H1 (cell line): ENCODE data around the gene ZGRF1. TPM values are rescaled to one million over a fixed set of nuclear protein-coding genes. Genes with fewer than 3 reads are reported as not detected.

ENCODE experiments used
- CTCF ChIA-PET: fragments of 300-600 bp; sonication (Branson Sonifier 250); formaldehyde crosslinking; loops from one replicate; lab custom pipeline; 2021; ENCODE audit not compliant: partially characterized antibody; lab: Charles Lee
- POLR2A ChIA-PET: fragments of 300-600 bp; sonication (Branson Sonifier 250); formaldehyde crosslinking; loops from one replicate; lab custom pipeline; 2021; ENCODE audit warnings: inconsistent platforms; ENCODE audit not compliant: partially characterized antibody; lab: Charles Lee
- DNase-seq, 2 experiments: peaks; one replicate each; pipeline versions ENCODE4 v3.0.0 to v3.0.0-alpha.2; 2010 to 2022; ENCODE audit warnings: low spot score in 2 of 2, low read depth in 1 of 2, mixed read lengths in 1 of 2
- FAIRE-seq: peaks from 2 replicates; lab custom pipeline; 2011; peaks lifted over from hg19 to GRCh38; lab: Jason Lieb, UNC
- H2AFZ ChIP-seq: 2 replicates; pipeline ENCODE4 v1.8.1; 2012; ENCODE audit warnings: low read length, inconsistent platforms
- H2AK5ac ChIP-seq: 2 replicates; pipeline ENCODE4 v1.6.1; 2013; ENCODE audit warnings: low read depth, low read length
- H2BK120ac ChIP-seq: replicated peaks from 2 replicates; pipeline ENCODE3; 2013; ENCODE audit warnings: low read depth, low read length, inconsistent platforms
- H2BK12ac ChIP-seq: 2 replicates; pipeline ENCODE4 v1.6.1; 2013; ENCODE audit warnings: low read depth, low read length
- H2BK15ac ChIP-seq: 2 replicates; pipeline ENCODE4 v1.6.1; 2013; ENCODE audit warnings: low read length
- H2BK20ac ChIP-seq: 2 replicates; pipeline ENCODE4 v1.6.1; 2013; ENCODE audit warnings: low read length
- H2BK5ac ChIP-seq: 2 replicates; pipeline ENCODE4 v1.6.1; 2013; ENCODE audit warnings: low read depth, low read length
- H3K14ac ChIP-seq: 2 replicates; pipeline ENCODE4 v1.6.1; 2013; ENCODE audit warnings: inconsistent platforms; ENCODE audit not compliant: insufficient read length
- H3K18ac ChIP-seq: 2 replicates; pipeline ENCODE4 v1.6.1; 2013; ENCODE audit warnings: low read length; ENCODE audit errors: extremely low read depth
- H3K23ac ChIP-seq: 2 replicates; pipeline ENCODE4 v1.6.1; 2013; ENCODE audit warnings: inconsistent platforms; ENCODE audit not compliant: insufficient read length
- H3K23me2 ChIP-seq: 2 replicates; pipeline ENCODE4 v1.6.1; 2013; ENCODE audit warnings: low read depth, low read length
- H3K27ac ChIP-seq: 2 replicates; pipeline ENCODE4 v1.6.1; 2011; ENCODE audit warnings: low read depth, low read length, inconsistent platforms
- H3K27me3 ChIP-seq, 4 experiments: replicated peaks in 1 of 4; 1 replicate in 1 of 4; 2 replicates in 3 of 4; pipeline versions ENCODE4 v1.6.1 to v1.8.1; 2011 to 2013; ENCODE audit warnings: low read length in 3 of 4, mild to moderate bottlenecking in 3 of 4, inconsistent platforms in 2 of 4, mixed read lengths in 2 of 4, moderate library complexity in 1 of 4; ENCODE audit not compliant: control insufficient read depth in 3 of 4, insufficient read depth in 3 of 4; ENCODE audit errors: extremely low read depth in 1 of 4
- H3K36me3 ChIP-seq, 4 experiments: 2 replicates each; pipeline versions ENCODE4 v1.6.1 to v1.8.1; 2011 to 2013; ENCODE audit warnings: mild to moderate bottlenecking in 4 of 4, low read length in 3 of 4, moderate library complexity in 2 of 4, control low read depth in 1 of 4, inconsistent platforms in 1 of 4; ENCODE audit not compliant: insufficient read depth in 4 of 4, control insufficient read depth in 2 of 4
- H3K4ac ChIP-seq: replicated peaks from 2 replicates; pipeline ENCODE3; 2013; ENCODE audit warnings: low read length, low read depth, mixed read lengths, inconsistent platforms; ENCODE audit not compliant: insufficient read length
- H3K4me1 ChIP-seq, 4 experiments: replicated peaks in 1 of 4; 1 replicate in 1 of 4; 2 replicates in 3 of 4; pipeline versions ENCODE4 v1.6.1 to v1.8.1; 2011 to 2013; ENCODE audit warnings: low read length in 3 of 4, inconsistent platforms in 2 of 4, mixed read lengths in 1 of 4; ENCODE audit not compliant: insufficient read depth in 4 of 4, control insufficient read depth in 3 of 4
- H3K4me2 ChIP-seq, 2 experiments: 2 replicates each; pipeline versions ENCODE4 v1.6.1 to v1.8.1; 2011 to 2013; ENCODE audit warnings: low read depth in 2 of 2, low read length in 2 of 2, control low read depth in 1 of 2, inconsistent platforms in 1 of 2, mild to moderate bottlenecking in 1 of 2; ENCODE audit not compliant: insufficient read depth in 1 of 2
- H3K4me3 ChIP-seq, 4 experiments: fragments of 200-600, 300-600 bp in 1 of 4; sonication (generic), shearing (Covaris generic), sonication (Bioruptor Twin) in 1 of 4; 2 replicates each; pipeline versions ENCODE4 v1.5.1 to v1.8.1; 2011 to 2016; ENCODE audit warnings: low read length in 4 of 4, low read depth in 3 of 4, control low read depth in 2 of 4, inconsistent platforms in 2 of 4, mild to moderate bottlenecking in 2 of 4, mixed read lengths in 1 of 4, moderate library complexity in 1 of 4; ENCODE audit not compliant: insufficient read depth in 2 of 4; ENCODE audit errors: extremely low read depth in 1 of 4
- H3K56ac ChIP-seq: replicated peaks from 2 replicates; pipeline ENCODE3; 2013; ENCODE audit warnings: low read depth, mild to moderate bottlenecking, mixed read lengths, low read length, inconsistent platforms; ENCODE audit not compliant: insufficient read length
- H3K79me1 ChIP-seq: 2 replicates; pipeline ENCODE4 v1.6.1; 2013; ENCODE audit warnings: low read depth, low read length, control low read depth
- H3K79me2 ChIP-seq, 2 experiments: 2 replicates each; pipeline versions ENCODE4 v1.6.1 to v1.8.1; 2012 to 2013; ENCODE audit warnings: low read length in 2 of 2, mild to moderate bottlenecking in 2 of 2, inconsistent platforms in 1 of 2; ENCODE audit not compliant: insufficient read depth in 2 of 2, control insufficient read depth in 1 of 2
- H3K9ac ChIP-seq, 4 experiments: replicated peaks in 1 of 4; 1 replicate in 1 of 4; 2 replicates in 3 of 4; pipeline versions ENCODE4 v1.6.1 to v1.8.1; 2011 to 2013; ENCODE audit warnings: low read depth in 3 of 4, low read length in 3 of 4, control low read depth in 2 of 4, mild to moderate bottlenecking in 2 of 4, moderate library complexity in 2 of 4, inconsistent platforms in 1 of 4; ENCODE audit errors: extremely low read depth in 1 of 4
- H3K9me3 ChIP-seq, 2 experiments: 2 replicates each; pipeline versions ENCODE4 v1.6.1 to v1.8.1; 2012 to 2013; ENCODE audit warnings: mild to moderate bottlenecking in 2 of 2, moderate library complexity in 2 of 2, control low read depth in 1 of 2, inconsistent platforms in 1 of 2, low read depth in 1 of 2, low read length in 1 of 2, mixed read lengths in 1 of 2; ENCODE audit not compliant: insufficient read depth in 2 of 2
- H4K20me1 ChIP-seq, 2 experiments: replicated peaks in 1 of 2; 2 replicates each; pipeline versions ENCODE3 to v1.8.1; 2011 to 2013; ENCODE audit warnings: inconsistent platforms in 2 of 2, low read length in 2 of 2, mild to moderate bottlenecking in 1 of 2; ENCODE audit not compliant: insufficient read depth in 2 of 2, control insufficient read depth in 1 of 2
- H4K5ac ChIP-seq: 2 replicates; pipeline ENCODE4 v1.6.1; 2013; ENCODE audit warnings: low read length, low read depth, mixed read lengths, inconsistent platforms; ENCODE audit not compliant: insufficient read length
- H4K8ac ChIP-seq: 2 replicates; pipeline ENCODE4 v1.8.0; 2013; ENCODE audit warnings: mild to moderate bottlenecking, moderate library complexity, low read length, inconsistent platforms; ENCODE audit not compliant: insufficient read depth; ENCODE audit errors: extremely low read depth
- H4K91ac ChIP-seq: replicated peaks from 2 replicates; pipeline ENCODE3; 2013; ENCODE audit warnings: low read length, mixed read lengths, inconsistent platforms; ENCODE audit not compliant: insufficient read length
- ASH2L ChIP-seq: fragments of 200-600, 300-600 bp; sonication (generic); IDR thresholded peaks from one replicate; pipeline ENCODE4 v1.7.1; 2017; ENCODE audit warnings: low read length
- CTBP2 ChIP-seq: IDR thresholded peaks from 2 replicates; pipeline ENCODE4 v1.7.0; 2011; ENCODE audit warnings: borderline replicate concordance, mild to moderate bottlenecking, moderate library complexity, mixed read lengths, low read length; ENCODE audit not compliant: insufficient read depth, insufficient read length
- MAX ChIP-seq: IDR thresholded peaks from 2 replicates; pipeline ENCODE4 v1.6.1; 2012; ENCODE audit warnings: inconsistent platforms
- NANOG ChIP-seq: IDR thresholded peaks from 2 replicates; pipeline ENCODE4 v1.6.1; 2011; ENCODE audit warnings: low read length, low read depth, mild to moderate bottlenecking, inconsistent platforms; ENCODE audit not compliant: insufficient read depth, poor library complexity, severe bottlenecking
- POLR2AphosphoS5 ChIP-seq: IDR thresholded peaks from 2 replicates; pipeline ENCODE4 v1.6.1; 2011; ENCODE audit warnings: low read depth, low read length
- POU5F1 ChIP-seq: IDR thresholded peaks from 2 replicates; pipeline ENCODE4 v1.6.1; 2011; ENCODE audit warnings: low read depth, mild to moderate bottlenecking, low read length, moderate library complexity
- RAD21 ChIP-seq, 2 experiments: IDR thresholded peaks in 1 of 2; conservative IDR thresholded peaks in 1 of 2; 2 replicates each; pipeline ENCODE4 v1.6.1; 2011; ENCODE audit warnings: low read depth in 2 of 2, low read length in 2 of 2, improper control_type of control experiment in 1 of 2, inconsistent platforms in 1 of 2, mild to moderate bottlenecking in 1 of 2, moderate library complexity in 1 of 2
- RFX5 ChIP-seq: IDR thresholded peaks from 2 replicates; pipeline ENCODE4 v1.6.1; 2011; ENCODE audit warnings: low read depth, low read length, improper control_type of control experiment, borderline replicate concordance
- SRF ChIP-seq: IDR thresholded peaks from 2 replicates; pipeline ENCODE4 v1.6.1; 2011; ENCODE audit warnings: mild to moderate bottlenecking, low read depth, low read length, moderate library complexity
- TBP ChIP-seq: IDR thresholded peaks from 2 replicates; pipeline ENCODE4 v1.6.1; 2011; ENCODE audit warnings: low read depth, low read length, improper control_type of control experiment
- WGBS, 2 experiments: shearing (Covaris generic) in 1 of 2; methylation state at CpG; one replicate each; pipeline versions ENCODE4 v1.1.6 to v1.1.7; 2013 to 2015; ENCODE audit warnings: low lambda C conversion rate in 2 of 2, mixed read lengths in 2 of 2, inconsistent platforms in 1 of 2, low coverage in 1 of 2, missing lambda C conversion rate in 1 of 2; ENCODE audit not compliant: insufficient replicate concordance in 2 of 2, insufficient coverage in 1 of 2, insufficient read length in 1 of 2; ENCODE audit errors: extremely low coverage in 1 of 2, missing lambda C conversion rate in 1 of 2; 5-methylcytosine and 5-hydroxymethylcytosine counted together
- polyA plus RNA-seq, 7 experiments: library from polyadenylated mRNA; depleted of rRNA in 3 of 7; stranded (reverse) in 5 of 7; unstranded in 2 of 7; fragments of >200 nt in 5 of 7; fragments of 200-250 nt in 2 of 7; gene quantifications; 1 replicate in 5 of 7; 2 replicates in 1 of 7; 4 replicates in 1 of 7; pipeline versions ENCODE4 v1.2.1 to v1.2.3, GENCODE V29; 2011 to 2013; ENCODE audit warnings: missing spikeins in 2 of 7, mixed read lengths in 2 of 7
- total RNA-seq: library from RNA; stranded (reverse); fragmentation: NEBNext Ultra II Directional; extraction: Animal tissue kit (Norgen Biotek cat#: 25700); gene quantifications from 2 replicates; pipeline ENCODE4 v1.2.1, GENCODE V29; 2021

ZGRF1 gene
- total and polyA plus RNA-seq, 2 of the 8 experiments (the other 6 are each of a cell fraction or from before 2014, with no cell fraction given), result 12.0 to 44.6 TPM

- peak; percentile 72 for FAIRE-seq
- 2% methylated on average over 31 of the region's 46 CpGs; no CpG with 5 or more reads in 1 of the 2 experiments for WGBS, 2 experiments
- POLR2A ChIA-PET, result interaction anchor here (0.9 to 1.2 kb wide), 3 partner anchors 147 to 197 kb away, joined by 3 to 4 read pairs (median 3); no protein-coding TSS in a partner anchor
- TF ChIP-seq ASH2L, result peak; percentile 68
- TF ChIP-seq RAD21 (IDR thresholded peaks at IDR 0.05 in 1 of 2, conservative IDR thresholded peaks at IDR 0.05 in 1 of 2; ENCODE audit: low read depth in 2 of 2, low read length in 2 of 2), result peak; percentile 91 to 98
- no peak for TF ChIP-seq POU5F1
- TF ChIP-seq MAX, result no peak; the same call in 1 of the 2 replicates
- no peak for TF ChIP-seq NANOG
- peak; percentile 48; the same call in 1 of the 2 replicates for TF ChIP-seq TBP
- TF ChIP-seq POLR2AphosphoS5, result 0 out of 2 replicates have a peak, but pooled peaks have one; percentile 23
- TF ChIP-seq CTBP2, result peak; percentile 89
- TF ChIP-seq SRF, result 0 out of 2 replicates have a peak, but pooled peaks have one; percentile 15
- TF ChIP-seq RFX5, result no peak
Measured at GRCh38 chr4:112523764-112524505, 112.8 kb downstream of the ZGRF1 start.

More at GRCh38 chr4:112523764-112524505, 112.8 kb downstream of the ZGRF1 start:
- Histone ChIP-seq H3K27me3 (peaks cover 40 to 60% (median 47%) of the 10 kb centered on the region in 4 experiments), H4K20me1 (peaks cover 0 to 6% of the 10 kb centered on the region in 2 experiments), H4K5ac (no peak overlapping the region), H3K79me2 (no peaks in the 10 kb centered on the region), H3K9ac (no peak overlapping the region), H2BK15ac (no peak overlapping the region), H3K4me3 (peak overlapping the region; percentile 27 to 58 (median 32); a peak in 5 of 8 replicates), H3K56ac (no peak overlapping the region), H3K14ac (no peak overlapping the region), H2BK5ac (no peak overlapping the region), H3K23ac (no peak overlapping the region), H3K27ac (no peak overlapping the region), H3K18ac (no peak overlapping the region), H2AFZ (peak overlapping the region; percentile 30; the same call in 1 of the 2 replicates), H3K23me2 (peaks cover 9% of the 10 kb centered on the region), H3K4me1 (peaks cover 9 to 18% (median 14%) of the 10 kb centered on the region in 4 experiments; a peak in 6 of 7 replicates), H3K79me1 (no peaks in the 10 kb centered on the region), H2AK5ac (no peak overlapping the region), H4K8ac (no peak overlapping the region), H3K36me3 (no peaks in the 10 kb centered on the region), H2BK120ac (no peak overlapping the region), H3K9me3 (no peaks in the 10 kb centered on the region), H2BK20ac (no peak overlapping the region), H2BK12ac (no peak overlapping the region), H4K91ac (no peak overlapping the region), H3K4me2 (peak overlapping the region; percentile 74 to 77), H3K4ac (no peak overlapping the region)
- peak; percentile 84 to 98 for DNase-seq
- CTCF ChIA-PET, result interaction anchor here (0.6 to 7.8 kb wide), 57 partner anchors 11 to 1809 kb away, joined by 3 to 133 read pairs (median 4); partner anchors contain the start of gene TIFA
